Naive thymus-derived CD4-positive, alpha-beta T cell (primary cell): ENCODE results near the gene SAE1. TPM values are rescaled to one million over a fixed set of nuclear protein-coding genes. Genes with fewer than 3 reads are reported as not detected.
"Not testable (repeated sequence)": the region's sequence is repeated elsewhere in the genome, so short reads cannot be mapped to it uniquely, and the experiment has no call there.

ENCODE experiments used
- ATAC-seq: fragments of 150-1000 bp; cut with Tn5 transposase; 2 replicates; pipeline ENCODE4 v1.10.0; 2021; ENCODE audit warnings: mild to moderate bottlenecking, moderate library complexity
- CTCF ChIA-PET: fragments of 350-600 bp; sonication (Branson Sonifier 250); formaldehyde crosslinking; loops from one replicate; lab custom pipeline; 2021; ENCODE audit warnings: antibody characterized with exemption; lab: Charles Lee
- POLR2A ChIA-PET: fragments of 350-600 bp; sonication (Branson Sonifier 250); formaldehyde crosslinking; loops from one replicate; lab custom pipeline; 2021; ENCODE audit warnings: antibody characterized with exemption, inconsistent platforms; lab: Charles Lee
- DNase-seq, 9 donors: peaks; one replicate each; pipeline versions ENCODE4 v3.0.0 to v3.0.0-alpha.2; 2020 to 2022; ENCODE audit warnings: mixed read lengths in 1 of 9
- H3K27ac ChIP-seq: one replicate; pipeline ENCODE4 v1.7.0; 2013; ENCODE audit warnings: mild to moderate bottlenecking, low read depth, low read length, moderate library complexity
- H3K27me3 ChIP-seq, 2 donors: one replicate each; pipeline ENCODE4 v1.7.0; 2013; ENCODE audit warnings: low read length in 2 of 2, mild to moderate bottlenecking in 2 of 2, moderate library complexity in 2 of 2; ENCODE audit not compliant: control insufficient read depth in 2 of 2, insufficient read depth in 2 of 2
- H3K36me3 ChIP-seq, 3 experiments: 1 replicate in 2 of 3; 2 replicates in 1 of 3; pipeline ENCODE4 v1.7.0; 2013; ENCODE audit warnings: low read length in 3 of 3, mild to moderate bottlenecking in 3 of 3, moderate library complexity in 1 of 3; ENCODE audit not compliant: insufficient read depth in 3 of 3, control insufficient read depth in 2 of 3
- H3K4me1 ChIP-seq, 2 donors: one replicate each; pipeline ENCODE4 v1.7.0; 2013; ENCODE audit warnings: low read length in 2 of 2, mild to moderate bottlenecking in 2 of 2, moderate library complexity in 1 of 2; ENCODE audit not compliant: control insufficient read depth in 2 of 2, insufficient read depth in 2 of 2
- H3K4me3 ChIP-seq: 2 replicates; pipeline ENCODE4 v1.7.0; 2013; ENCODE audit warnings: mild to moderate bottlenecking, low read length
- H3K9me3 ChIP-seq, 3 experiments: 1 replicate in 2 of 3; 2 replicates in 1 of 3; pipeline ENCODE4 v1.7.0; 2013; ENCODE audit warnings: low read length in 3 of 3; ENCODE audit not compliant: control insufficient read depth in 2 of 3
- H3K27ac Mint-ChIP-seq, 9 donors: one replicate each; pipeline ENCODE4 v1.8.0; 2020 to 2022; ENCODE audit warnings: mixed read lengths in 9 of 9, mild to moderate bottlenecking in 8 of 9, moderate library complexity in 5 of 9, inconsistent platforms in 2 of 9
- H3K27me3 Mint-ChIP-seq, 5 donors: one replicate each; pipeline ENCODE4 v1.8.0; 2021 to 2022; ENCODE audit warnings: mixed read lengths in 5 of 5, mild to moderate bottlenecking in 1 of 5
- H3K36me3 Mint-ChIP-seq, 5 donors: one replicate each; pipeline ENCODE4 v1.8.0; 2020 to 2022; ENCODE audit warnings: mixed read lengths in 5 of 5, mild to moderate bottlenecking in 3 of 5, inconsistent platforms in 1 of 5
- H3K4me1 Mint-ChIP-seq, 7 donors: one replicate each; pipeline ENCODE4 v1.8.0; 2020 to 2022; ENCODE audit warnings: mixed read lengths in 7 of 7, mild to moderate bottlenecking in 3 of 7, inconsistent platforms in 1 of 7
- H3K4me3 Mint-ChIP-seq, 10 donors: one replicate each; pipeline ENCODE4 v1.8.0; 2020 to 2022; ENCODE audit warnings: mild to moderate bottlenecking in 10 of 10, mixed read lengths in 10 of 10, moderate library complexity in 6 of 10, inconsistent platforms in 2 of 10
- H3K9me3 Mint-ChIP-seq, 11 donors: one replicate each; pipeline ENCODE4 v1.8.0; 2020 to 2022; ENCODE audit warnings: mixed read lengths in 11 of 11, mild to moderate bottlenecking in 4 of 11, inconsistent platforms in 1 of 11, moderate library complexity in 1 of 11
- intact Hi-C, 2 donors: fragments of 100-400 bp; cut with micrococcal nuclease; formaldehyde crosslinking; loops; one replicate each; pipeline ENCODE4 v1.15.1; 2023
- polyA plus RNA-seq, 2 donors: library from polyadenylated mRNA; unstranded; fragments of 300-500 nt; fragmentation: Illumina TruSeq; gene quantifications; one replicate each; pipeline ENCODE4 v1.2.3, GENCODE V29; 2021
- total RNA-seq, 6 experiments: library from RNA in 5 of 6; stranded (reverse) in 5 of 6; gene quantifications; 1 replicate in 5 of 6; 2 replicates in 1 of 6; pipeline ENCODE4 v1.2.3 and lab custom pipeline; 2021 to 2026

The SAE1 gene
- total and polyA plus RNA-seq, 7 experiments from 2014 or later = 34.3 to 181 (median 50.0) TPM

DNA sequence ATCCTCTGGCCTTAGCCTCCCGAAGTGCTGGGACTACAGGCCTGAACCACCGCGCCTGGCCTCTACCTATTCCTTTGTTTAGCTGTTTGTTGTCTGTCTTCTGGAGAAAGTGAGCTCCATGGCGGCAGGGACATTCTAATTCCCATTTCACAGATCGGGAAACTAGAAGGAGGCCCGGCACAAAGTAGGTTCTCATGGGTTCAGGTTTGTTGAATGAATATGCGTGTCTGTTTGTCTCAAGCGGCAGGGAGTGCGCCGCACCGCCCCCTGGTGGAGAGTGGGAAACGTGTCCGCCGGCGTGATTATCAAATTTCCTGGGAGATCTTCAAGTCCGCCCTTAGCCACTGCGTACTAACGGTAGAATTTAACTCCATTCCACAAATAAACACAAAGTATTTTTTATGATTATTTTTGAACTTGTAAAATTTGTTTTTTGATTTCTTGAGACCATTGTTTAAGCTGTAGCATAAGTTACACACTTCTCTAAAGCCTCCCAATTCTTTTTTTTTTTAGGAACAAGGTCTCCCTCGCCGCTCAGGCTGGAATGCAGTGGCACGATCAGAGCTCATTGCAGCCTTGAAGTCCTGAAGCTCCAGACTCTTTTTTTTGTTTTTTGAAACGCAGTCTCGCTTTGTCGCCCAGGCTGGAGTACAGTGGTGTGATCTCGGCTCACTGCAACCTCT, 116.8 kb downstream of the SAE1 start:
- Mint-ChIP-seq H3K27me3 (peaks cover 0 to 3% (median 0%) of the 10 kb centered on the region in 5 donors), H3K27ac (peak overlapping the region in 5 of 9 donors; percentile 4 to 89 (median 53)), H3K4me3 (peak overlapping the region in 3 of 10 donors; percentile 14 to 46 (median 43)), H3K36me3 (peaks cover 0 to 3% (median 0%) of the 10 kb centered on the region in 5 donors), H3K9me3 (peaks cover 0 to 5% (median 0%) of the 10 kb centered on the region in 11 donors), H3K4me1 (peaks cover 6 to 25% (median 13%) of the 10 kb centered on the region in 7 donors)
- intact Hi-C loops = loop anchor here (2.0 to 10.0 kb wide), 2 partner anchors 61 to 213 kb away; no protein-coding TSS in a partner anchor
- no peak overlapping the region for H3K4me3 ChIP-seq
- H3K4me1 ChIP-seq = peaks cover 13 to 16% of the 10 kb centered on the region in 2 donors
- ATAC-seq (peak; percentile 33), DNase-seq (peak; percentile 58 to 84 (median 73))
- no peak overlapping the region for H3K27ac ChIP-seq
- no peaks in the 10 kb centered on the region for H3K9me3 ChIP-seq
- no peaks in the 10 kb centered on the region for H3K27me3 ChIP-seq
- ChIA-PET CTCF (interaction anchor here (0.6 to 8.2 kb wide), 17 partner anchors 9 to 234 kb away, joined by 3 to 183 read pairs (median 5); partner anchors contain the start of genes CCDC9, INAFM1, SAE1 and ZC3H4), POLR2A (interaction anchor here (1.0 to 6.1 kb wide), 11 partner anchors 8 to 134 kb away, joined by 3 to 67 read pairs (median 6); partner anchors contain the start of genes CCDC9, SAE1 and ZC3H4)
- H3K36me3 ChIP-seq = no peaks in the 10 kb centered on the region

- H3K36me3 ChIP-seq, H3K27me3 ChIP-seq, H3K9me3 ChIP-seq, H3K36me3 Mint-ChIP-seq, CTCF ChIA-PET, intact Hi-C loops, H3K27me3 Mint-ChIP-seq, H3K27ac ChIP-seq, H3K9me3 Mint-ChIP-seq, ATAC-seq, H3K4me3 ChIP-seq, DNase-seq: not testable (repeated sequence)
- POLR2A ChIA-PET = interaction anchor here (0.7 to 1.8 kb wide), 3 partner anchors 9 to 107 kb away, joined by 3 read pairs; no protein-coding TSS in a partner anchor
- H3K4me1 ChIP-seq = peaks cover 8 to 11% of the 10 kb centered on the region in 2 donors
- Mint-ChIP-seq H3K4me1 (peaks cover 11 to 20% (median 16%) of the 10 kb centered on the region in 7 donors), H3K27ac (peak overlapping the region in 2 of 9 donors; percentile 31 to 65), H3K4me3 (peak overlapping the region in 1 of 10 donors; percentile 56)
Observed at GRCh38 chr19:47253016-47253415, 122.4 kb downstream of the SAE1 start.

- Histone ChIP-seq H3K9me3 (no peaks in the 10 kb centered on the region), H3K4me1 (peaks cover 12 to 15% of the 10 kb centered on the region in 2 donors), H3K4me3 (no peak overlapping the region), H3K36me3 (peaks cover 0 to 5% (median 1%) of the 10 kb centered on the region in 3 experiments), H3K27me3 (no peaks in the 10 kb centered on the region), H3K27ac (no peak overlapping the region)
- H3K4me1 Mint-ChIP-seq = peaks cover 14 to 23% (median 19%) of the 10 kb centered on the region in 7 donors
- ATAC-seq (no peak), DNase-seq (no peak)
- H3K27me3 Mint-ChIP-seq = peaks cover 0 to 2% (median 0%) of the 10 kb centered on the region in 5 donors
- peak overlapping the region in 1 of 10 donors; percentile 56 for H3K4me3 Mint-ChIP-seq
- no peaks in the 10 kb centered on the region for H3K9me3 Mint-ChIP-seq
- intact Hi-C loops = no loop called here
- POLR2A ChIA-PET = interaction anchor here (1.2 to 4.2 kb wide), 3 partner anchors 8 to 107 kb away, joined by 3 to 38 read pairs (median 3); no protein-coding TSS in a partner anchor
- CTCF ChIA-PET = no interaction called here
- H3K27ac Mint-ChIP-seq = peak overlapping the region in 1 of 9 donors; percentile 65
- peaks cover 0 to 8% (median 5%) of the 10 kb centered on the region in 5 donors for H3K36me3 Mint-ChIP-seq
Observed at GRCh38 chr19:47253467-47253881, 122.8 kb downstream of the SAE1 start.

DNA sequence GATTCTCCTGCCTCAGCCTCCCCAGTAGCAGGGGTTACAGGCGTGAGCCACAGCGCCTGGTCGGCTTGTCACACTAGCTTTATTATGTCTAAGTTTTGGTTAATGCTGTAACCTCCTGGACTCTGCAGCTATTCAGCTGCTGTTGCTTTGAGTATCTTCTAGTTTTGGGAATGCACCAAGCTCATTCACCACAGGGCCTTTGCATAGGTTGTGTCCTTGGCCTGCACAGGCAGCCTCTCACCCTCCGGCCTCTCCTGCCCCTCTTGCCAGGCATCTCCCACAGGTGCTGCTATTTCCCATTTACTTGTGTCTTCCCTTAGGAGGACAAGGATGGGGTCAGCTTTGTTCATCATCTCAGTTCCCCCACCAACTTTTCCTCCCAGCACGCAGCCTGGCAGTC, 123.3 kb downstream of the SAE1 start:
- H3K36me3 Mint-ChIP-seq = peaks cover 0 to 11% (median 10%) of the 10 kb centered on the region in 5 donors
- no peak overlapping the region for H3K4me3 Mint-ChIP-seq
- Histone ChIP-seq H3K27me3 (no peaks in the 10 kb centered on the region), H3K36me3 (peaks cover 0 to 10% (median 6%) of the 10 kb centered on the region in 3 experiments), H3K9me3 (no peaks in the 10 kb centered on the region), H3K27ac (no peak overlapping the region), H3K4me3 (no peak overlapping the region), H3K4me1 (peaks cover 15 to 17% of the 10 kb centered on the region in 2 donors)
- H3K4me1 Mint-ChIP-seq = peaks cover 19 to 28% (median 24%) of the 10 kb centered on the region in 7 donors
- no peaks in the 10 kb centered on the region for H3K9me3 Mint-ChIP-seq
- intact Hi-C loops = no loop called here
- peak in 1 of 9 donors; percentile 26 for DNase-seq
- H3K27me3 Mint-ChIP-seq = peaks cover 0 to 2% (median 0%) of the 10 kb centered on the region in 5 donors
- ChIA-PET POLR2A (interaction anchor here (1.8 to 4.2 kb wide), 2 partner anchors 8 to 108 kb away, joined by 3 to 38 read pairs; no protein-coding TSS in a partner anchor), CTCF (no interaction called here)
- peak overlapping the region in 5 of 9 donors; percentile 1 to 79 (median 75) for H3K27ac Mint-ChIP-seq
- ATAC-seq = no peak

DNA sequence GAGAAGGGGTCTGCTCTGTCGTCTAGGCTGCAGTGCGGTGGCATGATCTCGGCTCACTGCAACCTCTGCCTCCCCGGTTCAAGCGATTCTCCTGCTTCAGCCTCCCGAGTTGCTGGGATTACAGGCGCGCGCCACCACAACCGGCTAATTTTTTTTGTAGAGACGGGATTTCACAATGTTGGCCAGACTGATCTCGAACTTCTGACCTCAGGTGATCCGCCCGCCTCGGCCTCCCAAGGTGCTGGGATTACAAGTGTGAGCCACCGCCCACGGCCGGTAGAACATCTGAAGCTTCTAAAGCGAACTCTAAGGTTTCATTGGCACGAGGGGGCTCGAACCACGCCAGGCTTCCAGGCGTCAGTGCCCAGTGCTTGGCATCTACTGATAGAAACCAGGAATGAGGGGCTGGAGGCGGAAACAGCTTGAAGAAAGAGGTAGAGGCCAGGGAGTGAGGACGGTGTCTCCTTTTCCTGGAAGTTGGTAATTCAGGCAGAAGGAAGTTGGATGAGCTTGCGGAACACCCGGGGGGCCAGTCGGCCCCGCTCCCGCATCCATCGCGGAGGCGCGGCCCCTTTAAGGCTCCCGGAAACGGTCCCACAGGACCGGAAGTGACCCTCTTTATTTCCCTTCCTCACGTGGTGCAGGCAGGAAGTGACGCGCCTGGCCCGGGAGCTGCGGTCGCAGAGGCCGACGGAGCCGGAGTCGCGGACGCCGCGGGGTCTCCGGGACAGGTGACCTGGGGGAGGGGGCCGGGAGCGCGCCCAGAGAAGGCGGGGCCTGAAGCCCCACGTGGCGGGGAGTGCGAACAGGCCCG, 125.5 kb downstream of the SAE1 start, which contains the start of gene CCDC9:
CCDC9 (plus strand) TSS at position 647 of the 814 bp plus-strand sequence. CDS start 1,876 bp downstream, outside the sequence.
- peaks cover 0 to 2% (median 0%) of the 10 kb centered on the region in 11 donors for H3K9me3 Mint-ChIP-seq
- peaks cover 33 to 43% (median 37%) of the 10 kb centered on the region in 7 donors for H3K4me1 Mint-ChIP-seq
- intact Hi-C loops = loop anchor here (1.0 to 5.0 kb wide), 13 partner anchors 12 to 1381 kb away; partner anchors contain the start of genes ARHGAP35 (in 2 of the 2), DBP (in 2 of the 2), TMEM160 (in 2 of the 2) and ZC3H4 (in 2 of the 2)
- peaks cover 8 to 27% (median 23%) of the 10 kb centered on the region in 5 donors for H3K36me3 Mint-ChIP-seq
- peak within 1 kb of the TSS; percentile 90 to 99 (median 97) for H3K27ac Mint-ChIP-seq
- Histone ChIP-seq H3K9me3 (no peaks in the 10 kb centered on the region), H3K27me3 (no peaks in the 10 kb centered on the region), H3K27ac (peak within 1 kb of the TSS; percentile 90), H3K4me1 (peaks cover 15 to 24% of the 10 kb centered on the region in 2 donors), H3K4me3 (peak within 1 kb of the TSS; percentile 65), H3K36me3 (peaks cover 0 to 31% (median 14%) of the 10 kb centered on the region in 3 experiments)
- DNase-seq = peak in 8 of 9 donors; percentile 86 to 94 (median 90)
- ChIA-PET POLR2A (interaction anchor here (0.6 to 4.2 kb wide), 15 partner anchors 11 to 654 kb away, joined by 3 to 44 read pairs (median 6); partner anchors contain the start of genes INAFM1 and ZC3H4), CTCF (interaction anchor here (0.7 to 1.8 kb wide), 8 partner anchors 9 to 110 kb away, joined by 3 to 8 read pairs (median 4); no protein-coding TSS in a partner anchor)
- peak within 1 kb of the TSS; percentile 85 to 97 (median 90) for H3K4me3 Mint-ChIP-seq
- peaks cover 0 to 2% (median 0%) of the 10 kb centered on the region in 5 donors for H3K27me3 Mint-ChIP-seq
- ATAC-seq = no peak
